HG03558 (cell line): ENCODE results near the gene ZBTB48.
"Not testable (repeated sequence)": the region's sequence is repeated elsewhere in the genome, so short reads cannot be mapped to it uniquely, and the experiment has no call there.

Experiments
- ATAC-seq: cut with Tn5 transposase; IDR thresholded peaks from one replicate; pipeline ENCODE4 v1.9.1; 2021; ENCODE audit warnings: moderate number of reproducible peaks; ENCODE audit not compliant: unreplicated experiment; ENCODE audit errors: extremely low read depth

Gene ZBTB48

DNA sequence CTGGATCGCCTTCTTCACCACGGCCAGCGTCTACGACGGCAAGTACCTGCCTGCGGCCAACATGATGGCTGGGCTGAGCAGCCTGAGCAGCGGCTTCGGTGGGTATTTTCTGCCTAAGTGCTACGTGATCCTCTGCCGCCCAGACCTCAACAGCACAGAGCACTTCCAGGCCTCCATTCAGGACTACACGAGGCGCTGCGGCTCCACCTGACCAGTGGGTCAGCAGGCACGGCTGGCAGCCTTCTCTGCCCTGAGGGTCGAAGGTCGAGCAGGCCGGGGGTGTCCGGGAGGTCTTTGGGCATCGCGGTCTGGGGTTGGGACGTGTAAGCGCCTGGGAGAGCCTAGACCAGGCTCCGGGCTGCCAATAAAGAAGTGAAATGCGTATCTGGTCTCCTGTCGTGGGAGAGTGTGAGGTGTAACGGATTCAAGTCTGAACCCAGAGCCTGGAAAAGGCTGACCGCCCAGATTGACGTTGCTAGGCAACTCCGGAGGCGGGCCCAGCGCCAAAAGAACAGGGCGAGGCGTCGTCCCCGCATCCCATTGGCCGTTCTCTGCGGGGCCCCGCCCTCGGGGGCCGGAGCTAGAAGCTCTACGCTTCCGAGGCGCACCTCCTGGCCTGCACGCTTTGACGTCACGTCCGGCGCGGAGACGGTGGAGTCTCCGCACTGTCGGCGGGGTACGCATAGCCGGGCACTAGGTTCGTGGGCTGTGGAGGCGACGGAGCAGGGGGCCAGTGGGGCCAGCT is at the start of gene ZBTB48:
Gene ZBTB48 (plus strand): TSS at position 621 of the 745 bp plus-strand sequence. CDS start 616 bp downstream, outside the sequence.
- ATAC-seq = peak; percentile 92

DNA sequence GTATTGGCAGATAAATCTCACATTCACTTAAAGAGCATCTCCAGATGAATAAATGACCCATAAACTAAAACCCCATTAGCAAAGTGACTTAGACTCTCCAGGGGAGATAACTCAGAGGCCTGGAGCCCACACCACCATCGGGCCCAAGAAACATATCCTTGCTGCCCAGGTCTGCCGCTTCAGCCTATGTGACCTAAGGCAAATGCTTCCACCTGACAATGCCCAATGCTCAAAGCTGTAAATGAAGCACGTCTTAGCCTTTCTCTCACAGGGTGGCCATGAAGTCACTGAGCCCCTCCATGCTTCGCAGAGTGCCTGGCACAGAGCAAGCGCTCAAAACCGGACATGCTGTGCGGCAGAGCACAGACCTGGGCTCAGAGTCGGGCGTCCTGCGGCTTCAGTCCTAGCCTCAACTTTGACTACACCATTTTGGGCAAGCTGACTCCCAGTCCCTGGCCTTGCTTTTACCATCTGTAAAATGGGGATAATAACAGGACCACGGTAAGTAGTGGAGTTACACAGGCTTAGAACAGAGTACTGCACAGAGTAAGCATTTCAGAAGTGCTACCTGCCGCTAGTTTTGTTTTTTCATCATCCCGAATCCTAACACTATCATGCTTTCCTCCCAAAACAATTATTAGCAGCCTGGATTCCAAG is 49.2 kb upstream of the ZBTB48 start:
- ATAC-seq = no peak

DNA sequence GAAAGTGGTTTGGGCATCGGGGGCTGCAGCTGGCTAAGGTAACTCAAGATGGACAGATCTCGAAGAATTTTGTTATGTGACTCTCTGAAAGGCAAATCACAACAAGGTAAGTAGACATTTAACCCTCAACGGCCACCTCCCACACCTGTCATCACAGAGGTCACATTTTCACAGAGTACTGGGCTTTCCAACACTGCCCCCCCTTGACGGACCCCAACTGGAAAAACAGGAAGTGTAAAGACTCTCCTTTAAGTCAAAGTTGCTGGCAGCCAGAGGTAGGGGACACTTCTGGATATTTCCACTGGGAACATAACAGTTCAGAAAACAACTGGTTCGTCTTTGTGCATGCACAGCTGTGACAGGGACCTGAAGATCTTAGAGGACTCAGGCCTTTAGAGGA is 47.8 kb upstream of the ZBTB48 start:
- ATAC-seq = no peak

DNA sequence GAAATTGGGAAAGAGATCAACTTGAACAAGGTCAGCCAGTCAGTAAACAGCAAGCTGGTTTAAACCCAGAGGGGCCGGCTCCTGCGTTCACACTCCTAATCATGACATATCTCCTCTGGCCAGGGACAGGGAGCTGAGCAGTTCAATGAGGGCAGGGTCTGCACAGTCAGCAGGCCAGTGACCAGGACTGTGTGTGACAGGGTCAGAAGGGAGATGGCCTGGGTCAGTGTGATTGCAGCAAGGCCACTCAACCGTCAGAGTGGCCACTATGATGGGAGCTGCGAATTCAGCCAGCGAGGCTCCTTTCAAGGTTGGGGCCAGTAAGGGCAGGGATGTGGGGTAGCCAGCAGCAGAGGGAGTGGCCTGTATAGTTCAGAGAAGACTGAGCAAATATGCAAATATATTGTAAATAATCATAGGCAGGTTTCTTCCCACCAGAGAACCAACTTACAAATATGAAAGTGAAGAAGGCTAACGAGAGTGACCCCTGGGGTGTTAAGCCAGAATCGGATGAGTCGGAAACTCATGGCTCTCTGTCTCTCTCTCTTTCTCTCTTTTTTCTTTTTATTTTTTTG is 45.5 kb upstream of the ZBTB48 start:
- ATAC-seq = no peak

DNA sequence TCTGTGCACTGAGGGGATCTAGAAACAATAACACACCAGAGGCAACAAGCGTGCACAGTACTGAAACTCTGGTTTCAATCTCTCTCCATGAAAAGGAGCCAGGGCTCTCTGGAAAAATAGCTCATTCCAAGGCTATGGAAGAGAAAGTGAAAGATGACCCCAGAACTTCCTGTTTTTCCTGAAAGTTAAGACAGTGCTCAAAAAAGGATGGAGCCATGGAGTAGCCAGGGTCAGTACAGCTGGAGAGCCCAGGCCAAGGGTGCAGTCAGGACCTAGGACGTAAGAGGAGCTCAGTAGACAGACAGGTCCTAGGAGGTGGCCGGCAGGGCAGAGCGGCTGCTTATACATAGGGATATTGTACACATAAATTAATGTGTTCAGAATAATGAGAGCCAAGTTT is 44.6 kb upstream of the ZBTB48 start:
- ATAC-seq = no peak

DNA sequence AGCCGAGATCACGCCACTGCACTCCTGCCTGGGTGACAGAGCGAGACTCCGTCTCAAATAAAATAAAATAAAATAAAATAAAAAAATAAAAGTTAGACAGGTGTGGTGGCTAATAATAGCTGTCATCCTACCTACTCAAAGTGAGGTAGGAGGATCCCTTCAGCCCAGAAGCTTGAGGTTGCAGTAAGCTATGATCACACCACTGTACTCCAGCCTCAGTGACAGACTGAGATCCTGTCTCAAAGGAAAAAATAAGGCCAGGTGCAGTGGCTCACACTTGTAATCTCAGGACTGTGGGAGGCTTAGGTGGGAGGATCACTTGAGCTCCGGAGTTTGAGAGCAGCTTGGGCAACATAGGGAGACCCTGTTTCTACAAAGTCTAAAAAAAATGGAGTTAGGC is 43.5 kb upstream of the ZBTB48 start:
- no peak for ATAC-seq

DNA sequence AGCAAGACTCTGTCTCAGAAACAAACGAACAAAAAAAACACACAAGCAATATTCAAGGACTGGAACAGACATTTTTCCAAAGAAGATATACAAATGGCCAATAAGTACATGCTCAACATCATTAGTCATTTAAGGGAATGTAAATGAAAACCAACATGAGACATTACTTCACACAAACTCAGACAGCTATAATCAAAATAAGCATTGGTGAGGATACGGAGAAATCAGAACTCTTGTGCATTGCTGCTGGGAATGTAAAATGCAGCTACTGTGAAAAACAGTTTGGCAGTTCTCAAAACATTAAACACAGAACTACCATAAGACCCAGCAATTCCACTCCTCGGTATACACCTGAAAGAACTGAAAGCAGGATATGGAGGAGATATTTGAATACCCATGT is 40.8 kb upstream of the ZBTB48 start:
- ATAC-seq = no peak

DNA sequence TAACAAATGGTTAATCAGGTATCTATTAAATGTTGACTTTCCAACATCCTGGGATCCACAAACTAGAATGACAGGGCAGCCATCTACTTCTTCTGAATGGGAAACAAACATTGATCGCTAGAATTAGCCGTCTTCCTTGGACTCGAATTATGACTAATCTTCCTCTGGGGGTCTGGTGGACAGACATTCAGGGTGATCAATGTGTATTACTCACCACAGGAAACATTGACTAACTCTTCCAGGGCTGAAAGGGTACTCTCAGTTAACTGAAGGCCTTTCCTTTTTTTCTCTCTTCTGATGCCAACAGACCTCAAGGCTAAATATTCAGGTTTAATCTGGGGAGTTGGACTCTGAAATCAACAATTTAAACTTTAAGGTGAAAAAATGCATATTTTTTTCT is 35.0 kb upstream of the ZBTB48 start:
- no peak for ATAC-seq

DNA sequence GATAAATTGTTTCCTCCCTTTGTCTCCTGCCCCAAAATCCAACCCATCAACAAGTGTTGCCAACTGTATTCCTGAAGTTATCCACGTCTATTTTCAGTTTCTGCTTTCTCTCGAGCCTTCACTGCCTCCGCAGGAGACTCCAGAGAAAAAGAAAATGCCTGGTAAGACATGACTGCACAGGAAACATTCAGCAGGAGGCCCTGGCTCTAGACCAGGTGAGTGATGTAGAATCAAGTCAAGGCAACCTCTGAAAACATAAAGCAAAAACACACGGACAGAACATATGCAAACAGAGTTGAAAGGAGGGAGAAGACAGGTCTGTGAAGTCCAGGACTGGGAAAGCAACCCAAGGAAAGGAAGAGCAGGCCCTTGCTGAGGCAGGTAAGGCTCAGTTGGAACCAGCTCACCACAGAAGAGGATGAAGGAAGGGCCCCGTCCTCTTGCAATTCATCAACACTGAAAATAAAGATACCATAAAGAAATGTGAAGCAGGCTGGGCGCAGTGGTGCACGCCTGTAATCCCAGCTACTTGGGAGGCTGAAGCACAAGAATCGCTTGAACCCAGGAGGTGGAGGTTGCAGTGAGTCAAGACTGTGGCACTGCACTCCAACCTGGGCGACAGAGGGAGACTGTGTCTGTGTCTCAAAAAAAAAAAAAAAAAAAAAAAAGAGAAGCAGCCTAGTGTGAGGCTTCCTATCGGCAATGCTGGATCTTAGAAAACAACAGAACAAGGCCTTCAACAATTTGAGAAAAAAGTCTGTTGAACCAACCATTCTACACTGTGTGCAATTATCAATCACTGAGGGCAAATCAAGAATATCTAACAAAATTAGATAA is 34.3 kb upstream of the ZBTB48 start:
- ATAC-seq = no peak

DNA sequence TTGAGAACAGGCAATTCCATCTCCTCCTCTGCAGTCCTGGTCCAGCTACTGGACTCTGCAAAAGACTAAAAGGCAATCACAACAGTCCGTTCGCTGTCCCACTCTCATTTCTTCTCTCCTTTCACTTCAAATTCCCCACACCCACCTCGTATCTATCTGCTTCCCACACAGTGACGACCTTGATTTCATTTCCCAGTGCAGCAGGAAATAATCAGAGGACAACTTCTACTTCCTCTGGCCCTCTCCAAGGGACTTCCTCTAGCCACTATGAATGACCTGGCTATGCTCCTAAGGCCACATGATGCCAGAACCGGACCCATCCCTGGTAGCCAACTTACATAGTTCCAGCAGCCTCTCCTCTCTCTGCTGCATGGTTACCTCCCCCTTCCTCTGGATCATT is 33.5 kb upstream of the ZBTB48 start:
- no peak for ATAC-seq

DNA sequence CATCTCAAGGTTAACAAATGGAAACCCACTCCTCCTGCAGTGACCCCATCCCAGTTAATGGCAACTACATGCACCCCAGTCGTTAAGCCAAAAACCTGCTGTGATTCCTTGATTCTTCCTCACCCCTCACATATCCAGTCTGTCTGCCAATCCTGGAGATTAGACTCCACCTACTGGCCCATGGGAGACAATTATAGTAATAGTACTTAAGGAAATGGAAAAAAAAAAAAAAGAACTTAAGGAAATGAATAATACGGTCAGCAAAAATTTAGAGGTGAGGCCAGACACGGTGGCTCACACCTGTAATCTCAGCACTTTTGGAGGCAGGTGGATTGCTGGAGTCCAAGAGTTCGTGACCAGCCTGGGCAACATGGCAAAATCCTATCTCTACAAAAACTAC is 32.5 kb upstream of the ZBTB48 start:
- no peak for ATAC-seq

DNA sequence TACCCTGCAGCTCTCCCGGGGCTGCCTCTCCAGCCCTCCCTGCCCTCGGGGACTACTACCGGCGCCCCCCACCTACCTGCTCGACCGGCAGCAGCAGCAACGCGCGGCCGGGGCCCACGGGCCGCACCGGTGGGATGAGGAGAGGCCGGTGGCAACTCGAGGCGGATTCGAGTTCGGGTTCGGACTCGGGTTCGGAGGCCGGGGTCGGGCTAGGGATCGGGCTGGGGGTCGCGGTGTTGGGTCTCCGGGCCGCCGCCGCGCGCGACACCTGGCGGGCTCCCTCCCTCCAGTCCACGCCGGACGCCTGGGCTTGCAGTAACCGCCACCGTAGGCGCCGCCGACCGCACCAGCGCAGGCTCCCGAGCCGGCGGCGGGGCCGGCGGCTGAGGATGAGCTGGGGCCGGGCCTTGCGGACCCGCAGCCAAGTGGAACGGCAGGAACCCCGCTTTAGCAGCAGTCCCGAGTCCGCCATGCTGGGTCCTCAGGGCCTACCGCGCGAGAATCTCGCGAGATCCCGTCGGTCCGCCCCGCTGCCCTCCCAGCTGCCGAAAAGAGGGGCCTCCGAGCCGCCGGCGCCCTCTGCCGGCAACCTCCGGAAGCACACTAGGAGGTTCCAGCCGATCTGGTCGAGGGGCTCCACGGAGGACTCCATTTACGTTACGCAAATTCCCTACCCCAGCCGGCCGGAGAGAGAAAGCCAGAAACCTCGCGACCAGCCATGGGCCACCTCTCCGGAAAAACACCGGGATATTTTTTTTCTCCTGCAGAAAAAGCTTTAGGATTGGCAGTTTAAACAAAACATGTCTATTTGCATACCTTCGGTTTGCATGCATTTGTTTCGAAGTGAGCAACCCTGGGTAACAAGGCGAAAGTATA is 25.5 kb upstream of the ZBTB48 start, which contains the start of gene NOL9:
Gene NOL9 (minus strand): TSS at position 483 of the 876 bp plus-strand sequence. CDS start 11 bp downstream, at position 472.
- ATAC-seq = peak; percentile 59

DNA sequence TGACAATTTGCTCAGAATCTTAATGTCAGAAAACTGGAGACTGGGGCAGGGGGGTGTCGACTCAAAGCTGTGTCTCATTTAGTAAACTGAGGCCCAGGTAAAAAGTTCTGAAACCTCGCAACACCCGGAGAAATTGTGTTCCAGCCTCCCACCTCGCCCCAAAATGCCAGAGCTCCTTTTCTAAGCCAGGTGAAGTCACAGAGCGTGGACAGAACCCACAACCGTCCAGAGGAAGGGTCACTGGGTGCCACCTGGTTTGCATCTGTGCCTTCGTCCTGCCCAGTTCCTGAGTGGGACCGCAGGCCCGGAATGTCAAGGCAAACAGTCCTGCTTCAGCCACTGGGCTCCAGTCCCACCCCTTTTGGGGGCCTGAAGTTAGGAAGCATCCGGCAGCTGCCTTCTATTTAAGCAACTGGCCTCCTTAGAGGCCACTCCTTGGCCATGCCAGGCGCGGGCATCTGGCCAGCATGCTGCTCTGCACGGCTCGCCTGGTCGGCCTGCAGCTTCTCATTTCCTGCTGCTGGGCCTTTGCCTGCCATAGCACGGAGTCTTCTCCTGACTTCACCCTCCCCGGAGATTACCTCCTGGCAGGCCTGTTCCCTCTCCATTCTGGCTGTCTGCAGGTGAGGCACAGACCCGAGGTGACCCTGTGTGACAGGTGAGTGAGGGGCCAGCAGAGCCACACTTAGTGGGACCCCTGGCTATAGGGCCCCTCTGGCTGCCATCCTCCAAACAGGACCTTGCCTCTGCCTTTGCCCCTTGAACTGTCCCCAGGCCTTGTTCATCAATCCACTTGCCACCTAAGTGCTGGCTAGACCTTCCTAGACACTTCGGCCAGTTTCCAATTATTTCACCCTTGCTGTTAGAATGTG is 24.7 kb upstream of the ZBTB48 start, which contains the start of gene TAS1R1:
Gene TAS1R1 (plus strand): TSS at position 401 of the 872 bp plus-strand sequence. CDS start 67 bp downstream, at position 468.
- no peak for ATAC-seq

DNA sequence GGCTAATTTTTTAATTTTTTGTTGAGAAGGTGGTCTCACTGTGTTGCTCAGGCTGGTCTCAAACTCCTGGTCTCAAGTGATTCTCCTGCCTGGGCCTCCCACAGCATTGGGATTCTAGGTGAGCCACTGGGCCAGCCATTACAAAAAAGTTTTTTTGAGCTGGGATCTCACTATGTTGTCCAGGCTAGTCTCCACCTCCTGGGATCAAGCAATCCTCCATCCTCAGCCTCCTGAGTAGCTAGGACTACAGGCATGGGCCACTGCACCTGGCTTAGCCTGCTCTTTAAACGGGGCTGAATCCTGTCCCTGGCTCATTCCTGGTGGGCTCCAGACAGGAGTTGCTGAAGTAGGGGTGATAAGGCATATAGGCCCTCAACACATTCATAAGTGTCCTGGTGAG is 22.2 kb upstream of the ZBTB48 start:
- ATAC-seq = no peak

DNA sequence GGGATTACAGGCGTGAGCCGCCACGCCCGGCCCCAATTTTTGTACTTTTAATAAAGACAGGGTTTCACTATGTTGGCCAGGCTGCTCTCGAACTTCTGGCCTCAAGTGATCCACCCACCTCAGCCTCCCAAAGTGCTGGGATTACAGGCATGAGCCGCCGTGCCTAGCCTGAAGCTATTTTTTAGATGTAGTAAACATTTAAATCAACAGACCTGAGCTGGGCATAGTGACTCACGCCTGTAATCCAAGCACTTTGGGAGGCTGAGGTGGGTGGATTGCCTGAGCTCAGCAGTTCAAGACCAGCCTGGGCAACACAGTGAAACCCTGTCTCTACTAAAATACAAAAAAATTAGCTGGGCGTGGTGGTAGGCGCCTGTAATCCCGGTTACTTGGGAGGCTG is 20.6 kb upstream of the ZBTB48 start:
- ATAC-seq = not testable (repeated sequence)

DNA sequence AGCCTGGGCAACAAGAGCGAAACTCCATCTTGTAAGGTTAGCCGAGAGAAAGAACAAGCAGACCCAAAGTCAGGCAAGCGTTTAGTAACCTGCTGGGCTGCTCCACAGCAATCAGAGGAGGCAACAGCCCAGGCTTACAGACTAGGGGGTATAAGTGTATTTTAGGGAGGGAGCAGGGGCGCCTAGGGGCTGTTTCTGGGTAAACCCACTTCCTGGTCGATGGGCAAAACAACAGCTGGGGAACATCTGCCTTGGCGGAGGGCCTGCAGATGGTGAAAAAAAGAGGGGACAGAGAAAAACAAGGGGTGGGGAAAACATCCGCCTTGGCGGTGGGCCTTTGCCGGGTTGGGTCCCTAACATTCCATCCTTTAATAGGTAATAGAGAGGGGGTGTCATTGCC is 19.5 kb upstream of the ZBTB48 start:
- no peak for ATAC-seq

DNA sequence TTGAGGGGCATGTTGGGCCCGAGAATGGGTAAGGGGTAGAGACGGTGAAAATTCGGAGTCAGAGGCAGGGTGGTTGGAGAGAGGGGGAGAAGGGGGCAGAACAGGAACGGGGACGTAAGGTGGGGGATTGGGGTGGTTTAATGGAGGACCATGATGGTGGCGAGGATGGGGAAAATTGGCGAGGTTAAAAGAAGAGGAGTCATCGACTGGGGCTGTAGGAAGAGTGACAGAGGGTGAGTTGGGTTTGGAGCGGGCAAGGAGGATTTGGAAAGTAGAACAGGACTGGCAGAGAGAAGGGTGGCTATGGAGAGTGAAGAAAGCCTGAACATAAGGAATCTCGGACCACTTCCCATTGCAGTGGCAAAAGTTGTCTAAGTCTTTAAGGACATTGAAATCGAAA is 10.8 kb upstream of the ZBTB48 start:
- no peak for ATAC-seq

DNA sequence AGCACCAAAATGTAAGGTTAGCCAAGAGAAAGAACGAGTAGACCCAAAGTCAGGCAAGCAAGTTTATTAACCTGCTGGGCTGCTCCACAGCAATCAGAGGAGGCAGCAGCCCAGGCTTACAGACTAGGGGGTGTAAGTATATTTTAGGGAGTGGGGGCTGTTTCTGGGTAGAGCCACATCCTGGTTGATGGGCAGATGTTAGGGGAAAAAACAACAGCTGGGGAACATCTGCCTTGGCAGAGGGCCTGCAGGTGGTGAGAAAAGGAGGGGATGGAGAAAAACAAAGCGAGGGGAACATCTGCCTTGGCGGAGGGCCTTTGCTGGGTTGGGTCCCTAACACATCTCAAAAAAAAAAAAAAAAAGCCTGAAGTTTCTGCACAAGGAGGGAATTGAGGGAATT is 9.7 kb upstream of the ZBTB48 start:
- no peak for ATAC-seq

DNA sequence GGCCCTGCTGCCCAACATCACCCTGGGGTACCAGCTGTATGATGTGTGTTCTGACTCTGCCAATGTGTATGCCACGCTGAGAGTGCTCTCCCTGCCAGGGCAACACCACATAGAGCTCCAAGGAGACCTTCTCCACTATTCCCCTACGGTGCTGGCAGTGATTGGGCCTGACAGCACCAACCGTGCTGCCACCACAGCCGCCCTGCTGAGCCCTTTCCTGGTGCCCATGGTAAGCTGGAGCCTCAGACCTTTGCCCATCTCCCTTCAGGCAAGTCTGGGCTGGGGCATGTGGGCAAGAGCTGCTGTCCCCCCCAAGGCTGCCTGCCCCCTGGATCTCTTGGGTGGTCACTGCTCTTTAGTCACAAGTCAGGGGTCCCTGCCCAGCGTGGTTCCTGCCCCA is 8.8 kb upstream of the ZBTB48 start:
- no peak for ATAC-seq
